GM12891 (cell line): Measurements from ENCODE around the gene SPIN1.

Source experiments
- POLR2A ChIP-seq: IDR thresholded peaks from 2 replicates; pipeline ENCODE4 v1.6.1; 2011; ENCODE audit warnings: low read depth, low read length, control low read depth
- POLR2AphosphoS5 ChIP-seq: IDR thresholded peaks from 2 replicates; pipeline ENCODE4 v1.6.1; 2011; ENCODE audit warnings: low read depth, low read length, control low read depth
- TAF1 ChIP-seq: IDR thresholded peaks from 2 replicates; pipeline ENCODE4 v1.6.1; 2011; ENCODE audit warnings: low read depth, low read length, control low read depth

DNA sequence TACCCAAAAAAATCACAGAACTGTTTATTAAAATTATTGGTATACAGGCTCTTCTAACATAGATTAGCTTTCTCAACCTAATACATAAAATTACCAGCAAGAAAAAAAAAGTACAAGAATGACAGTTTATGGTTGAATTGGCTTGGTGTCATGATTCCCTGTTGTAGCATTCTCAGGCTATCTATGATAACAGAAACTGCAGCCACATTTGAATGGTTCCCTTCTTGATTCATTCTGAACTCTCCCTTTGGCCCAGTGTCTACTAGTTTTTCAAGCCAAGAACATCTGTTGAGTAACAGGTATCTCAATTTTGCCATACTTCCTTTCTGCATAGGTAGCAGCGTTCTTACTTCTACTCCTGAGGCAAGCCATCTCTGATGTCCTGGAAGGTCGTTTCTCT lies 3.0 kb downstream of the SPIN1 start:
- TF ChIP-seq POLR2A (no peak), POLR2AphosphoS5 (no peak), TAF1 (no peak)
